ENCODE measurements around the gene CCNI2. TPM values are rescaled to one million over a fixed set of nuclear protein-coding genes. Genes with fewer than 3 reads are reported as not detected.

The CCNI2 gene
- total RNA-seq, 1 experiment from 2014 or later: not detected

Other genes starting within 250 kb of the CCNI2 start
- not detected in 2 replicates for gene IL5, start 203.9 kb upstream of the CCNI2 start, total RNA-seq (2014; rRNA removed; shearing (Covaris generic))
- 38.3 and 41.3 TPM in 2 replicates for gene RAD50, start 190.4 kb upstream of the CCNI2 start, total RNA-seq (2014; rRNA removed; shearing (Covaris generic))
- not detected in 2 replicates for gene IL13, start 89.3 kb upstream of the CCNI2 start, total RNA-seq (2014; rRNA removed; shearing (Covaris generic))
- gene IL4, start 73.4 kb upstream of the CCNI2 start, total RNA-seq (2014; rRNA removed; shearing (Covaris generic)): not detected in 2 replicates
- 10.7 and 11.7 TPM in 2 replicates for gene KIF3A, start 9.9 kb upstream of the CCNI2 start, total RNA-seq (2014; rRNA removed; shearing (Covaris generic))
- gene SEPTIN8, start 29.8 kb downstream of the CCNI2 start, total RNA-seq (2014; rRNA removed; shearing (Covaris generic)): 24.0 and 30.0 TPM in 2 replicates
- gene SOWAHA, start 65.9 kb downstream of the CCNI2 start, total RNA-seq (2014; rRNA removed; shearing (Covaris generic)): not detected in 2 replicates
- gene SHROOM1, start 83.2 kb downstream of the CCNI2 start, total RNA-seq (2014; rRNA removed; shearing (Covaris generic)): 6.1 and 8.2 TPM in 2 replicates
- gene GDF9, start 119.0 kb downstream of the CCNI2 start, total RNA-seq (2014; rRNA removed; shearing (Covaris generic)): 0.50 TPM in 1 of 2 replicates, not detected in the other
- gene UQCRQ, start 119.2 kb downstream of the CCNI2 start, total RNA-seq (2014; rRNA removed; shearing (Covaris generic)): 261 and 316 TPM in 2 replicates
- gene LEAP2, start 126.2 kb downstream of the CCNI2 start, total RNA-seq (2014; rRNA removed; shearing (Covaris generic)): 1.6 and 1.8 TPM in 2 replicates
- 40.6 and 44.7 TPM in 2 replicates for gene AFF4, start 216.2 kb downstream of the CCNI2 start, total RNA-seq (2014; rRNA removed; shearing (Covaris generic))